Heart left ventricle (tissue), 16 donors: ENCODE data around the gene STX3. TPM values are rescaled to one million over a fixed set of nuclear protein-coding genes. Genes with fewer than 3 reads are reported as not detected.
"Not testable (repeated sequence)": the region's sequence is repeated elsewhere in the genome, so short reads cannot be mapped to it uniquely, and the experiment has no call there.

ENCODE experiments used
- ATAC-seq, 4 donors: fragments of 200-7000 bp; cut with Tn5 transposase; one replicate each; pipeline ENCODE4 v1.9.1; 2020 to 2022; ENCODE audit warnings: moderate library complexity in 4 of 4, mild to moderate bottlenecking in 3 of 4, moderate number of reproducible peaks in 1 of 4
- DNase-seq, 5 donors: peaks; one replicate each; pipeline ENCODE4 v3.0.0-alpha.2; 2020
- H3K27ac ChIP-seq, 12 donors: fragments of 200-600 bp; sonication (generic) in 4 of 12; one replicate each; pipeline versions ENCODE4 v1.5.0 to v1.8.0; 2016 to 2022; ENCODE audit warnings: mild to moderate bottlenecking in 2 of 12
- H3K27me3 ChIP-seq, 9 donors: fragments of 200-600 bp; sonication (generic) in 2 of 9; one replicate each; pipeline versions ENCODE4 v1.5.1 to v1.8.0; 2016 to 2022; ENCODE audit warnings: mild to moderate bottlenecking in 3 of 9
- H3K36me3 ChIP-seq, 9 donors: fragments of 200-600 bp; sonication (generic) in 2 of 9; one replicate each; pipeline versions ENCODE4 v1.5.0 to v1.8.0; 2018 to 2022; ENCODE audit warnings: mild to moderate bottlenecking in 2 of 9
- H3K4me1 ChIP-seq, 12 donors: fragments of 200-600 bp; sonication (generic) in 4 of 12; one replicate each; pipeline versions ENCODE4 v1.5.0 to v1.8.0; 2016 to 2022; ENCODE audit warnings: mild to moderate bottlenecking in 3 of 12
- H3K4me3 ChIP-seq, 12 donors: fragments of 200-600 bp; sonication (generic) in 4 of 12; one replicate each; pipeline versions ENCODE4 v1.5.0 to v1.8.0; 2017 to 2022; ENCODE audit warnings: mild to moderate bottlenecking in 9 of 12, moderate library complexity in 4 of 12
- H3K9me3 ChIP-seq, 12 donors: fragments of 200-600 bp; sonication (generic) in 4 of 12; one replicate each; pipeline versions ENCODE4 v1.5.0 to v1.8.0; 2016 to 2022; ENCODE audit warnings: mild to moderate bottlenecking in 1 of 12
- POLR2A ChIP-seq, 2 donors: fragments of 450-650 bp; IDR thresholded peaks; one replicate each; pipeline ENCODE4 v1.6.1; 2017; ENCODE audit warnings: antibody characterized with exemption in 2 of 2, mild to moderate bottlenecking in 2 of 2, moderate library complexity in 2 of 2
- WGBS, 4 donors: extraction: QIAGEN DNeasy Blood & Tissue Kit in 2 of 4; methylation state at CpG; one replicate each; pipeline versions ENCODE4 v1.1.5 to v1.1.7; 2013 to 2018; 5-methylcytosine and 5-hydroxymethylcytosine counted together
- intact Hi-C, 10 donors: fragments of 100-400 bp; cut with DNase I; formaldehyde crosslinking; loops; one replicate each; pipeline versions ENCODE4 v1.11.1 to v1.14.2; 2022
- polyA plus RNA-seq, 2 donors: library from polyadenylated mRNA; stranded (reverse); fragments of 200-250 nt; gene quantifications; one replicate each; pipeline ENCODE4 v1.2.3, GENCODE V29; 2013
- total RNA-seq, 9 donors: library from RNA; depleted of rRNA in 2 of 9; stranded (reverse); fragments of >200 nt in 2 of 9; fragmentation: NEBNext Ultra II Directional in 3 of 9; extraction: Animal tissue kit (Norgen Biotek cat#: 25700) in 3 of 9; gene quantifications; one replicate each; pipeline versions ENCODE4 v1.1.0 to v1.2.4, GENCODE V29; 2016 to 2023
- TF ChIP-seq, protein P1 (sequence below), 12 donors: fragments of 200-600 bp; sonication (generic) in 4 of 12; IDR thresholded peaks; one replicate each; pipeline versions ENCODE4 v1.5.0 to v1.8.0; 2018 to 2022; ENCODE audit warnings: antibody characterized with exemption in 12 of 12, mild to moderate bottlenecking in 5 of 12
- donor health status: ischemic (EF 13 %, LVEDD 7.1; RV severe dilation, severe dysfunction).
- donor health status: healthy with polysubstance abuse.
- donor health status: DM: no; HTN: yes; CAD: no.
- donor health status: DM: no; HTN: no; CAD: no.
- donor health status: ischemic (EF 25% LVEDD 6.9; RV normal size, moderate dysfunction).
- donor health status: ischemic (EF 25% LVEDD 5.7; RV mildly dilated, moderate dysfunction).
- donor health status: healthy.
- donor health status: DM: yes; HTN: yes; CAD: no.
- donor health status: ischemic (EF 35%, LVEDD 5.7; RV mildly dilated, moderate dysfunction).
- donor health status: nonischemic (EF 11% LVEDD 7.7; RV severe dilation, severe dysfunction).
- donor health status: DM: yes; HTN: yes; CAD: no.
- donor health status: PGD.
- donor health status: ischemic (EF 29% LVEDD 5.4; RV normal size, mild dysfunction).
- donor health status: nonischemic (EF 23%, LVEDD 6.1; RV moderate dilation, normal function).

The STX3 gene
- total and polyA plus RNA-seq, 11 donors = 6.8 to 16.6 (median 10.0) TPM

DNA sequence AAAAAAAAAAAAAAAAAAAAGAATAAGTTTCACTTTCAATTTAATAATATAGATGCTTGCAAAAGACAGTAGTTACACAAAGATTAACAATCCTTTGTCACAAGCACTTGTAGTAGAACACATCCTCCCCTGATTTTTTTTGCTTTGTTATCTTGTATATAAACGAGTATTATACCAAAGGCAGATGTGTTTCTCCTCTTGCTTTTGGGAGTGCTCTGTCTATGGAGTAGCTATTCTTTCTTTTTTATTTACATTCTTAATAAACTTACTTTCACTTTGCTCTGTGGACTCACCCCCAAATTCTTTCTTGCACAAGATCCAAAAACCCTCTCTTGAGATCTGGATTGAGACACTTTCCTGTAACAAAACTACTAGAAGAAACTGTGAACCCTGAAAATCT lies 58.8 kb downstream of the STX3 start:
- no peaks in the 10 kb centered on the region for H3K9me3 ChIP-seq
- no peak overlapping the region for H3K27ac ChIP-seq
- peaks cover 0 to 4% (median 0%) of the 10 kb centered on the region in 9 donors for H3K36me3 ChIP-seq
- no peaks in the 10 kb centered on the region for H3K27me3 ChIP-seq
- WGBS, 4 donors = 45 to 66% (median 52%) methylated on average over 1 of the region's 1 CpG
- H3K4me1 ChIP-seq = peaks cover 0 to 28% (median 12%) of the 10 kb centered on the region in 12 donors
- intact Hi-C loops = no loop called here
- no peak for TF ChIP-seq POLR2A (IDR thresholded peaks at IDR 0.05)
- TF ChIP-seq, protein P1, sequence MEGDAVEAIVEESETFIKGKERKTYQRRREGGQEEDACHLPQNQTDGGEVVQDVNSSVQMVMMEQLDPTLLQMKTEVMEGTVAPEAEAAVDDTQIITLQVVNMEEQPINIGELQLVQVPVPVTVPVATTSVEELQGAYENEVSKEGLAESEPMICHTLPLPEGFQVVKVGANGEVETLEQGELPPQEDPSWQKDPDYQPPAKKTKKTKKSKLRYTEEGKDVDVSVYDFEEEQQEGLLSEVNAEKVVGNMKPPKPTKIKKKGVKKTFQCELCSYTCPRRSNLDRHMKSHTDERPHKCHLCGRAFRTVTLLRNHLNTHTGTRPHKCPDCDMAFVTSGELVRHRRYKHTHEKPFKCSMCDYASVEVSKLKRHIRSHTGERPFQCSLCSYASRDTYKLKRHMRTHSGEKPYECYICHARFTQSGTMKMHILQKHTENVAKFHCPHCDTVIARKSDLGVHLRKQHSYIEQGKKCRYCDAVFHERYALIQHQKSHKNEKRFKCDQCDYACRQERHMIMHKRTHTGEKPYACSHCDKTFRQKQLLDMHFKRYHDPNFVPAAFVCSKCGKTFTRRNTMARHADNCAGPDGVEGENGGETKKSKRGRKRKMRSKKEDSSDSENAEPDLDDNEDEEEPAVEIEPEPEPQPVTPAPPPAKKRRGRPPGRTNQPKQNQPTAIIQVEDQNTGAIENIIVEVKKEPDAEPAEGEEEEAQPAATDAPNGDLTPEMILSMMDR (IDR thresholded peaks at IDR 0.05) = no peak
- peak overlapping the region in 1 of 12 donors; percentile 29 for H3K4me3 ChIP-seq
- DNase-seq = no peak
- no peak for ATAC-seq

DNA sequence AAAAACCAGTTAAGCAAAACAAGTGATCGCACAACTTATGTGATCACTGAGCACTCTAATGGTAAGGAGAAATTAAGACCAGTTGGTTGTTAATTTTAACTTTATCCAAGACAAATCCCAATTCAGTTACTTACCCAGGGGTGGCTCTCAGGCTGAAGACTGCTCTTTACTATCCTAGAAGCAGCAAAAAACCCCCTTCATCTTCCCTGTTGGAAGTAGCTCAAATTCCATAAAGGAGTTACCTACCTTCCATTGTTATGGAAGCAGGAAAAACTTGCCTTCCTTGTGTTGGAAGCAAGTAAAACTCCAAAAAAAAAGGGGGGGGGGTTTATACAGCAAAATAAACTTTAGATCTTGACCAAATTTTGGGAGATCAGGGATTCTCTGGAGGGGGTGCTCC lies 60.6 kb downstream of the STX3 start:
- no peak for TF ChIP-seq POLR2A (IDR thresholded peaks at IDR 0.05)
- TF ChIP-seq, protein P1 (IDR thresholded peaks at IDR 0.05) = no peak

DNA sequence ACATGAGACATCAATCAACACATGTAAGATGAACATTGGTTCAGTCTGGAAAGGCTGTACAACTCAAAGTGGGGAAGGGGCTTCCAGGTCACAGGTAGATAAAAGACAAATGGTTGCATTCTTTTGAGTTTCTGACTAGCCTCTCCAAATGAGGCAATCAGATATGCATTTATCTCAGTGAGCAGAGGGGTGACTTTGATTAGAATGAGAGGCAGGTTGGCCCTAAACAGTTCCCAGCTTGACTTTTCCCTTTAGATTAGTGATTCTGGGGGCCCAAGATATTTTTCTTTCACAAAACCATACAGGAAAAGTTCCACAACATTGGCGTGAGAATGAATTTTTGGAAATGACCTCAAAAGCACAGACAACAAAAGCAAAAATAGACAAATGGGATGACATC lies 61.3 kb downstream of the STX3 start:
- DNase-seq, H3K4me3 ChIP-seq, H3K27ac ChIP-seq, H3K36me3 ChIP-seq, ATAC-seq, H3K9me3 ChIP-seq, H3K27me3 ChIP-seq, intact Hi-C loops: not testable (repeated sequence)
- 70 to 78% (median 75%) methylated on average over 1 of the region's 1 CpG for WGBS, 4 donors
- H3K4me1 ChIP-seq = peaks cover 0 to 12% (median 0%) of the 10 kb centered on the region in 12 donors

More for the DNA sequence above, 60.6 kb downstream of the STX3 start:
- Histone ChIP-seq H3K36me3 (no peaks in the 10 kb centered on the region), H3K9me3 (no peaks in the 10 kb centered on the region), H3K4me1 (peaks cover 0 to 17% (median 4%) of the 10 kb centered on the region in 12 donors), H3K27me3 (no peaks in the 10 kb centered on the region), H3K4me3 (no peak overlapping the region), H3K27ac (no peak overlapping the region)
- no peak for ATAC-seq
- DNase-seq = no peak
- intact Hi-C loops = no loop called here
- 88 to 94% (median 88%) methylated on average over 1 of the region's 1 CpG for WGBS, 4 donors

DNA sequence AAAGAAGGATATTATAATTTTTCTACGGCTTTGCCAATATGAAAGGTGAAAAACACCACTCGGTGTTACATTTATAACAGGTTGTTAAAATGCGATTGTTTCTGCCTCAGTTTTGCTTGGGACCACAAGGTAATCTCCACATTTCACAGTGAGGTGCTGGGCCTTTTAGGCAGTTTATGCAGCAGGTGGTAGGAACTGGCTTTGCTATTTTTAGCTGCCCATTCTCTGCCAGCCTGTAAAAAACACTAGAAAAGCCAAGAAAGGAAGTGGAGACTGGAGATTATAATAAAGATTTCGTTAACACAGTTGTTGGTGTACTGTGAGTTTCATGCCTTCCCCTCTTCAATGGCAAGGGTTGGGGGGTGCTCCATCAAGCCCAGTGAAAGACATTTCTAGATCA lies 63.4 kb downstream of the STX3 start:
- WGBS, 4 donors = 70 to 74% (median 72%) methylated on average over 4 of the region's 4 CpGs

More for the DNA sequence above, 63.4 kb downstream of the STX3 start:
- Histone ChIP-seq H3K27me3 (no peaks in the 10 kb centered on the region), H3K4me1 (peaks cover 0 to 17% (median 0%) of the 10 kb centered on the region in 12 donors), H3K27ac (no peak overlapping the region), H3K4me3 (no peak overlapping the region), H3K9me3 (no peaks in the 10 kb centered on the region), H3K36me3 (no peaks in the 10 kb centered on the region)
- ATAC-seq = no peak
- TF ChIP-seq, protein P1 (IDR thresholded peaks at IDR 0.05) = no peak
- TF ChIP-seq POLR2A (IDR thresholded peaks at IDR 0.05) = no peak
- intact Hi-C loops = no loop called here
- no peak for DNase-seq
